GM12874 (cell line): Measurements from ENCODE around the gene HIPK4.
A peak's percentile ranks its signal among the peaks of the same experiment; 100 is the strongest.

Source experiments
- CTCF ChIP-seq: IDR thresholded peaks from 2 replicates; pipeline ENCODE4 v1.5.1; 2011; ENCODE audit warnings: low read depth, mild to moderate bottlenecking, control low read depth, low read length, moderate library complexity; ENCODE audit not compliant: insufficient read depth

The HIPK4 gene, protein sequence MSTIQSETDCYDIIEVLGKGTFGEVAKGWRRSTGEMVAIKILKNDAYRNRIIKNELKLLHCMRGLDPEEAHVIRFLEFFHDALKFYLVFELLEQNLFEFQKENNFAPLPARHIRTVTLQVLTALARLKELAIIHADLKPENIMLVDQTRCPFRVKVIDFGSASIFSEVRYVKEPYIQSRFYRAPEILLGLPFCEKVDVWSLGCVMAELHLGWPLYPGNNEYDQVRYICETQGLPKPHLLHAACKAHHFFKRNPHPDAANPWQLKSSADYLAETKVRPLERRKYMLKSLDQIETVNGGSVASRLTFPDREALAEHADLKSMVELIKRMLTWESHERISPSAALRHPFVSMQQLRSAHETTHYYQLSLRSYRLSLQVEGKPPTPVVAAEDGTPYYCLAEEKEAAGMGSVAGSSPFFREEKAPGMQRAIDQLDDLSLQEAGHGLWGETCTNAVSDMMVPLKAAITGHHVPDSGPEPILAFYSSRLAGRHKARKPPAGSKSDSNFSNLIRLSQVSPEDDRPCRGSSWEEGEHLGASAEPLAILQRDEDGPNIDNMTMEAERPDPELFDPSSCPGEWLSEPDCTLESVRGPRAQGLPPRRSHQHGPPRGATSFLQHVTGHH

DNA sequence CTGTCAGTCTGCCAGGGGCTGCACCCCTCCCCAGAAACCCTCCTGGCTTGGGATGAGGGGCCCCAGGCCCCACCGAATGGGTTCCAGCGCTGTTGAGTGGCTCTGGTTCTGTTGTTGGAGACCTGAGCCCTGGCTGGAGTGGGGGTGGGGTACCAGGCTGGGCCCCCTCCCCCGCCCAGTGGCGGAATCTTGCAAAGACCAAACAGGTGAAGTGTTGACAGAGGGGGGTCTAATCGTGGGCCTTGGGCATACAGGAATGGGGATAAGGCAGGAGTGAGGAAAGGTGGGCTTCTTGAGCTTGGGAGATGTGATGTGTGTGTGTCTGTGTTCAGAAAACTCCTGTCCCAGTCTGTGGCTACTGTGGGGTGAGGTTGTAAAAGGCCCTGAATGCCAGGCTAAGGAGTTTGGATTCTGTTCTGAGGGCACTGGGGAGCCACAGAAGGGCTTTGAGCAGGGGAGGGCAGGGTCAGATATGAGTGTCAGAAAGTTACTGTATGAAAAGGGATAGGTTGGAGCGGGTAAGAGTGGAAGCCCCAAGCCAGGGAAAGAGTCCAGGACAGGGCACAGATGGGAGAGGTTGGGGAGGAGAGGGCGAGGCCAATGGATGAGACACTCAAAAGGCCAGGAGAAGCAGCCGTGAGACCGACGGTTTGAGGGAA lies at the start of gene HIPK4:
Gene HIPK4 (minus strand): TSS at position 98 of the 659 bp plus-strand sequence. CDS start 279 bp downstream, outside the sequence.
- no peak for TF ChIP-seq CTCF

GRCh38 chr19:40438284-40438683 lies 48.3 kb upstream of the HIPK4 start:
- no peak for TF ChIP-seq CTCF

GRCh38 chr19:40433391-40434216 lies 43.6 kb upstream of the HIPK4 start:
- TF ChIP-seq CTCF = no peak

- TF ChIP-seq CTCF = no peak
These were observed 41.7 kb upstream of the HIPK4 start for GRCh38 chr19:40431698-40432097.

DNA sequence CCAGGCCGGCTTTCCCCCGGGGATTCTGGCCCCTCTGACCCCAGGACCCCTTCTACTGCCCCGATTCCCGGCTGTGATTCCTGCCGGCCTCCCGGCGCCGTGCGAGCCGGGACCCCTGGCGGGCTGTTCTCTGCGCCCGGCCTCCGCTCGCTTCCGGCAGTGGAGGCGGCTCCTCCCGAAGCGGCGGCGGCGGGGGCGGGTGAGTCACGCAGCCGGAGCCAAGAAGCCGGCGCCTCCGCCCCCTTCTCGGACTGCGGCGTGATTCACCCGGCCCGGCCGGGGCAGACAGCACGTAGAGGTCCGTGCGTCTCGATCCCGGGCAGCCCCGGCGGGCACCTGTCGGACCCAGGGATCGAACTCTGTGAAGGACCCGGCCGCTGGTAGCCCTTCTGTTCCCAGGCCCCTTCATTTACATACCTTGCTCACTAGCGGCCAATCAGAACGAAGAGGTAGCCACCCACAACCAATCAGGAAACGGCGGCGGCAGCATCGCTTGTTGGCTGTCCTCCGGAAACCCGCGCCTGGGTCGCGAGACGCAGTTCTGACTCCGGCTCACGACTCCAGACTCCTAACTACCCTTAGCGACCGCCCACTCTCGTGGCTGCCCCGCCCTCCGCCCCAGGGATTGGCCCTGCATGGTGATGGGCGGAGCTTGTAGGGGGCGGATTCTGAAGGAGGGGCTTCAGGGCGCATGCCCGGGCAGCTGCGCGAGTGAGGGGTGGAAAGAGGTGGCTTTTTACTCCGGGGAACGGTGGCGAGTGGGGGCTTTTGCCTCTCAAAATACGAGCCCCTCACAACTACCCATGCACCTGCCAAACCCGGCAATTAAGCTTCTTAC lies 35.7 kb upstream of the HIPK4 start, which contains the start of gene SERTAD1:
Gene SERTAD1 (minus strand): TSS at position 543 of the 838 bp plus-strand sequence. CDS start 2,446 bp downstream, outside the sequence.
- TF ChIP-seq CTCF = peak; percentile 82

DNA sequence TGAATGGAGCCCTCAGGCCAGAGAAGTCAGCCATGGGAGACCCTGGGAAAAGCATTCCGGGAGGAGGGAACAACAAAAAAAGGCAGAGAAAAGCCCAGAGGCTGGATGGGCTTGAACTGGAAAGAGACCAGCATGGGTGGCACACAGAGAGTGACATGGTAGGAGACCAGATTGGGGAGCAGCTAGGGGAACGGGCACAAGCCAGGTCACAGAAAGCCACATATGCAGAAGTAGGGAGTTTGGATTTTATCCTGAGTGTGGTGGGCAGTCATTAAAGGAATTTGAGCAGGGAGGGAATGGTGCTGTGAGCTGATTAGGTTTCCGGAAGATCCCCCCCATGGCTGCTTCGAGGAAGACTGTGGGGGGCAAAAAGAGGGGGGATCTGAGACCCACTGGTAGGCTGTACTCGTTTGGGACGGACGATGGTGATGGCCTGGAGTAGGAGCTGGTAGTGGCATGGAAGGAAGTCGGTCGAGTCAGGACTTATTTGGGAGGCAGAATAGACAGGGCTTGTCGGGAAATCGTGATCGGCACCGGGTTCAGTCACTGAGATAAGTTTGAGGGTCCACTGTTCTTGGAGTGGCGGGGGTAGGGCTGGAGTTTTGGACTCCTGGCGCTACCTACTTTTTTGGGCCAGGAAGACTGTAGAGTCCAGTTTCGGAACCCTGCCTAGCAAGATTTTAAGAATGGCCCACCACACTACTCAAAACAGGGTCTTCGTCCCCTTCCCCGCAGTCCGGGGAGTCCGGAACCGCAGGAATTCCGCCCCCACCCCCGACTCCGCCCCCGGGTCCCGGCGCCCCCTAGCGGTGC lies 34.9 kb upstream of the HIPK4 start:
- no peak for TF ChIP-seq CTCF
